ENCODE measurements around the gene DPCD. TPM values are rescaled to one million over a fixed set of nuclear protein-coding genes. Genes with fewer than 3 reads are reported as not detected.

Gene DPCD
- total and polyA plus RNA-seq, 2 experiments from 2014 or later: 22.5 to 38.1 TPM

- no peak for TF ChIP-seq ETS1 (IDR thresholded peaks at IDR 0.05)
- TF ChIP-seq ZNF331 (CRISPR knock-in tag; IDR thresholded peaks at IDR 0.05; ENCODE audit: low read depth): no peak
- TF ChIP-seq ZNF114 (CRISPR knock-in tag; IDR thresholded peaks at IDR 0.05): no peak
- TF ChIP-seq EZH2phosphoT487 (IDR thresholded peaks at IDR 0.05; ENCODE audit: unreplicated experiment): no peak
- TF ChIP-seq CTCF (conservative IDR thresholded peaks at IDR 0.05; ENCODE audit: low read depth in 2 of 2): no peak
Measured at GRCh38 chr10:101565936-101566332, 22.2 kb upstream of the DPCD start (continued).

GRCh38 chr10:101566333-101567164 lies 21.6 kb upstream of the DPCD start:
- H3K27me3 Mint-ChIP-seq (ENCODE audit: insufficient read depth, low read depth, poor library complexity): peaks cover 44% of the 10 kb centered on the region
- peak overlapping the region; percentile 74 for H2AFZ ChIP-seq
- ATAC-seq (peak; percentile 22), DNase-seq (ENCODE audit: low spot score) (peak; percentile 77)
- no peaks in the 10 kb centered on the region for H3K9me2 ChIP-seq (ENCODE audit: insufficient read depth)
- no peaks in the 10 kb centered on the region for H3K79me2 ChIP-seq (replicated peaks; ENCODE audit: insufficient read depth)
- no peaks in the 10 kb centered on the region; the same call in 1 of the 2 replicates for H3K36me3 ChIP-seq (ENCODE audit: insufficient read depth)
- H3K4me3 Mint-ChIP-seq: peak overlapping the region; percentile 39; the same call in 2 of the 3 replicates
- H3K27me3 ChIP-seq (ENCODE audit: insufficient read depth): peaks cover 57% of the 10 kb centered on the region
- H3K27ac Mint-ChIP-seq: no peak overlapping the region
- TF ChIP-seq ZNF462 (CRISPR knock-in tag; IDR thresholded peaks at IDR 0.05) (no peak), CTCF (conservative IDR thresholded peaks at IDR 0.05; ENCODE audit: low read depth in 2 of 2) (0 out of 4 replicates have a peak, but pooled peaks of 1 of the 2 experiments have one; percentile 7)
- peaks cover 11% of the 10 kb centered on the region; the same call in 1 of the 2 replicates for H3K4me1 ChIP-seq (ENCODE audit: insufficient read depth)
- H3K9me3 Mint-ChIP-seq: no peaks in the 10 kb centered on the region
- H3K4me3 ChIP-seq: peak overlapping the region; percentile 49
- H3K36me3 Mint-ChIP-seq (ENCODE audit: low read depth): no peaks in the 10 kb centered on the region; the same call in 2 of the 3 replicates
- peaks cover 21% of the 10 kb centered on the region for H3K4me1 Mint-ChIP-seq
- H3F3A ChIP-seq (replicated peaks; ENCODE audit: low read depth): peaks cover 6% of the 10 kb centered on the region; the same call in 1 of the 2 replicates
- H3K27ac ChIP-seq (ENCODE audit: low read depth): no peak overlapping the region
- H3K4me2 ChIP-seq: peak overlapping the region; percentile 77
- no peaks in the 10 kb centered on the region for H4K20me1 ChIP-seq (replicated peaks; ENCODE audit: insufficient read depth)

Measured in GM23338 (cell line).